ENCODE results near the gene RBFOX2. TPM values are rescaled to one million over a fixed set of nuclear protein-coding genes. Genes with fewer than 3 reads are reported as not detected.
"Not testable (repeated sequence)": the region's sequence is repeated elsewhere in the genome, so short reads cannot be mapped to it uniquely, and the experiment has no call there.

Gene RBFOX2
- total RNA-seq, 1 donor from 2014 or later: 164 TPM

- Mint-ChIP-seq H3K4me3 (no peak overlapping the region), H3K4me1 (ENCODE audit: unreplicated experiment) (peaks cover 39% of the 10 kb centered on the region), H3K27ac (no peak overlapping the region), H3K27me3 (no peaks in the 10 kb centered on the region), H3K9me3 (no peaks in the 10 kb centered on the region), H3K36me3 (peaks cover 20% of the 10 kb centered on the region)
- DNase-seq (ENCODE audit: extremely low spot score, unreplicated experiment): no peak
- TF ChIP-seq, protein P1, sequence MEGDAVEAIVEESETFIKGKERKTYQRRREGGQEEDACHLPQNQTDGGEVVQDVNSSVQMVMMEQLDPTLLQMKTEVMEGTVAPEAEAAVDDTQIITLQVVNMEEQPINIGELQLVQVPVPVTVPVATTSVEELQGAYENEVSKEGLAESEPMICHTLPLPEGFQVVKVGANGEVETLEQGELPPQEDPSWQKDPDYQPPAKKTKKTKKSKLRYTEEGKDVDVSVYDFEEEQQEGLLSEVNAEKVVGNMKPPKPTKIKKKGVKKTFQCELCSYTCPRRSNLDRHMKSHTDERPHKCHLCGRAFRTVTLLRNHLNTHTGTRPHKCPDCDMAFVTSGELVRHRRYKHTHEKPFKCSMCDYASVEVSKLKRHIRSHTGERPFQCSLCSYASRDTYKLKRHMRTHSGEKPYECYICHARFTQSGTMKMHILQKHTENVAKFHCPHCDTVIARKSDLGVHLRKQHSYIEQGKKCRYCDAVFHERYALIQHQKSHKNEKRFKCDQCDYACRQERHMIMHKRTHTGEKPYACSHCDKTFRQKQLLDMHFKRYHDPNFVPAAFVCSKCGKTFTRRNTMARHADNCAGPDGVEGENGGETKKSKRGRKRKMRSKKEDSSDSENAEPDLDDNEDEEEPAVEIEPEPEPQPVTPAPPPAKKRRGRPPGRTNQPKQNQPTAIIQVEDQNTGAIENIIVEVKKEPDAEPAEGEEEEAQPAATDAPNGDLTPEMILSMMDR (conservative IDR thresholded peaks at IDR 0.05): no peak
Observed at GRCh38 chr22:35996596-35996995, 32.0 kb downstream of the RBFOX2 start.

GRCh38 chr22:35995772-35996171, 32.9 kb downstream of the RBFOX2 start:
- Mint-ChIP-seq H3K27ac (peak overlapping the region; percentile 48), H3K4me1 (ENCODE audit: unreplicated experiment) (peaks cover 38% of the 10 kb centered on the region), H3K9me3 (no peaks in the 10 kb centered on the region), H3K4me3 (no peak overlapping the region), H3K36me3 (peaks cover 20% of the 10 kb centered on the region), H3K27me3 (no peaks in the 10 kb centered on the region)
- TF ChIP-seq, protein P1 (conservative IDR thresholded peaks at IDR 0.05): no peak
- no peak for DNase-seq (ENCODE audit: extremely low spot score, unreplicated experiment)

DNA sequence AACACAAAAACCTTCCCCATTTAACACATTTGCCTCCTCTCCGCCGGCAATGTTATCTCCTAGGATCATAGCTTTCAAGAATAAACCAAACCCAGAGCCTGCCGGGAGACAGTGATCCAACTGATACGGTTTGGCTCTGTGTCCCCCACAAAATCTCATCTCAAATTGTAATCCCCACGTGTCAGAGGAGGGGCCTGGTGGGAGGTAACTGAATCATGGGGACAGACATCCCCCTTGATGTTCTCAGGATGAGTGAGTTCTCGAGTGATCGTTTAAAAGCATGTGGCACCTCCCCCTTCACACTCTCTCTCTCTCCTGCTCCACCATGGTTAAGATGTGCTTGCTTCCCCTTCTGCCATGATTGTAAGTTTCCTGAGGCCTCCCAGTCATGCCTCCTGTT, 33.3 kb downstream of the RBFOX2 start:
- Mint-ChIP-seq H3K27me3 (no peaks in the 10 kb centered on the region), H3K27ac (peak overlapping the region; percentile 48), H3K36me3 (peaks cover 20% of the 10 kb centered on the region), H3K4me3 (no peak overlapping the region), H3K4me1 (ENCODE audit: unreplicated experiment) (peaks cover 34% of the 10 kb centered on the region), H3K9me3 (no peaks in the 10 kb centered on the region)
- TF ChIP-seq, protein P1 (conservative IDR thresholded peaks at IDR 0.05): no peak
- DNase-seq (ENCODE audit: extremely low spot score, unreplicated experiment): no peak

GRCh38 chr22:35993727-35994126, 34.9 kb downstream of the RBFOX2 start:
- Mint-ChIP-seq H3K36me3 (peaks cover 20% of the 10 kb centered on the region), H3K4me1 (ENCODE audit: unreplicated experiment) (peaks cover 24% of the 10 kb centered on the region)
- H3K9me3 Mint-ChIP-seq; DNase-seq (ENCODE audit: extremely low spot score, unreplicated experiment); H3K27ac Mint-ChIP-seq; H3K27me3 Mint-ChIP-seq; H3K4me3 Mint-ChIP-seq: not testable (repeated sequence)

DNA sequence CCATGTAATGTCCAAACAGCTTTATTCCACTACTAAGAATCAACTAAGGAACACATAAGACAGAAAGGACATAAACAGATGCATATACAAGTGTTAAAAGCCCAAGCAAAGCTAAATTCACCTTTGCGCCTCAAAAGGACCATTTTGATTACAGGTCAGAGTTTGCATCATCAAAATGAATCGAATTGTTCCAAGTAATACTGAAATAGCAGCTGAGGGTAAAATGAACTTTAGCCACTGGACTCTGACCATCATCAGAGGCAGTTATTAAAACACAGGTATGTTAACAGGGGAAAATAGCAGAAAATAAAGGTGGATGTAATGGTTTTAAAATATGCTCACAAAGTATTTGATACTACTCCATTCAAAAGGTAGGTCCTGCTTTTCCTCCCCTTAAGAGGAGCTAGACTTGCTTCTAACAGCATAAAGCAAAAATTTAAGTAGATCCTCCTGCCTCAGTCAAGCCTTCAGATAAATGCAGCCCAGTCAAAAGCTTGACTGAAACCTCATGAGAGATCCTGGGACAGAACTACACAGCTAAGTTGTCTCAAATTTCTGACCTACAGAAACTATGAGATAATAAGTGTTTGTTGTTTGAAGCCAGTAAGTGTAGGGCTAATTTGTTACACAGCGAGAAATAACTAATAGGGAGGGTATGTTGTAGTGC, 35.4 kb downstream of the RBFOX2 start:
- H3K36me3 Mint-ChIP-seq: peaks cover 20% of the 10 kb centered on the region
- peaks cover 21% of the 10 kb centered on the region for H3K4me1 Mint-ChIP-seq (ENCODE audit: unreplicated experiment)
- H3K27ac Mint-ChIP-seq: no peak overlapping the region
- H3K27me3 Mint-ChIP-seq: no peaks in the 10 kb centered on the region
- H3K9me3 Mint-ChIP-seq: no peaks in the 10 kb centered on the region
- no peak for DNase-seq (ENCODE audit: extremely low spot score, unreplicated experiment)
- TF ChIP-seq, protein P1 (conservative IDR thresholded peaks at IDR 0.05): no peak
- H3K4me3 Mint-ChIP-seq: no peak overlapping the region

- no peak for DNase-seq (ENCODE audit: extremely low spot score, unreplicated experiment)
Observed at GRCh38 chr22:35991168-35991567, 37.5 kb downstream of the RBFOX2 start.

More at GRCh38 chr22:35991168-35991567, 37.5 kb downstream of the RBFOX2 start:
- H3K4me3 Mint-ChIP-seq: no peak overlapping the region
- peaks cover 20% of the 10 kb centered on the region for H3K4me1 Mint-ChIP-seq (ENCODE audit: unreplicated experiment)
- no peaks in the 10 kb centered on the region for H3K27me3 Mint-ChIP-seq
- peaks cover 14% of the 10 kb centered on the region for H3K36me3 Mint-ChIP-seq
- TF ChIP-seq, protein P1 (conservative IDR thresholded peaks at IDR 0.05): no peak
- no peaks in the 10 kb centered on the region for H3K9me3 Mint-ChIP-seq
- no peak overlapping the region for H3K27ac Mint-ChIP-seq
